Nephron (organoid): ENCODE measurements around the gene SH2B2.
A peak's percentile ranks its signal among the peaks of the same experiment; 100 is the strongest.

Experiments
- H3K27ac Mint-ChIP-seq, 3 experiments: 2 replicates each; pipeline ENCODE4 v1.8.0; 2020; ENCODE audit warnings: mixed read lengths in 3 of 3, mild to moderate bottlenecking in 2 of 3, moderate library complexity in 1 of 3
- H3K27me3 Mint-ChIP-seq: 2 replicates; pipeline ENCODE4 v1.8.0; 2021; ENCODE audit warnings: low read depth, mild to moderate bottlenecking, moderate library complexity, mixed read lengths
- H3K36me3 Mint-ChIP-seq: 2 replicates; pipeline ENCODE4 v1.8.0; 2020; ENCODE audit warnings: low read depth, mixed read lengths
- H3K4me1 Mint-ChIP-seq: 2 replicates; pipeline ENCODE4 v1.8.0; 2020; ENCODE audit warnings: mixed read lengths
- H3K4me3 Mint-ChIP-seq, 3 experiments: 2 replicates each; pipeline ENCODE4 v1.8.0; 2020; ENCODE audit warnings: mild to moderate bottlenecking in 3 of 3, mixed read lengths in 3 of 3, moderate library complexity in 2 of 3
- H3K9me3 Mint-ChIP-seq: 2 replicates; pipeline ENCODE4 v1.8.0; 2020; ENCODE audit warnings: mixed read lengths
- TF ChIP-seq, protein P1 (sequence below), 3 experiments: fragments of 200-600 bp; sonication (generic); IDR thresholded peaks; one replicate each; pipeline ENCODE4 v1.5.0; 2021; ENCODE audit warnings: antibody characterized with exemption in 3 of 3; ENCODE audit not compliant: unreplicated experiment in 3 of 3

SH2B2 gene

DNA sequence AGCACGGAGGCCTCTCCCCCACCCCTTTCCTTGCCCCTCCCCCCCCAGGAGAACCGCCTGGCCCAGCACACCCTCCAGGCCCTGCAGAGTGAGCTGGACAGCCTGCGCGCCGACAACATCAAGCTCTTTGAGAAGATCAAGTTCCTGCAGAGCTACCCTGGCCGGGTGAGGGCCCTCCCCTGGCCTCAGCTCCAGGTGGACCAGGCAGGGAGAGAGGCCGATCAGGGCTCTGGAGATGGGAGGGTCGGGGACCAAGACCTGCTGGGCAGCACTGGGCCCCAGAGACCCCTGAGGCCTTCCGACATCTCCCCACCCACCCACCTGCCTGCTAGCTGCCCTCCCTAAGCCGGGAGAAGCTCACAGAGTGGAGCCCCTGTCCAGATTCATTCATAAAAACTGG, 8.8 kb upstream of the SH2B2 start:
- Mint-ChIP-seq H3K4me3 (no peak overlapping the region), H3K36me3 (no peaks in the 10 kb centered on the region), H3K9me3 (no peaks in the 10 kb centered on the region), H3K4me1 (no peaks in the 10 kb centered on the region), H3K27ac (no peak overlapping the region), H3K27me3 (no peaks in the 10 kb centered on the region)
- TF ChIP-seq, protein P1, sequence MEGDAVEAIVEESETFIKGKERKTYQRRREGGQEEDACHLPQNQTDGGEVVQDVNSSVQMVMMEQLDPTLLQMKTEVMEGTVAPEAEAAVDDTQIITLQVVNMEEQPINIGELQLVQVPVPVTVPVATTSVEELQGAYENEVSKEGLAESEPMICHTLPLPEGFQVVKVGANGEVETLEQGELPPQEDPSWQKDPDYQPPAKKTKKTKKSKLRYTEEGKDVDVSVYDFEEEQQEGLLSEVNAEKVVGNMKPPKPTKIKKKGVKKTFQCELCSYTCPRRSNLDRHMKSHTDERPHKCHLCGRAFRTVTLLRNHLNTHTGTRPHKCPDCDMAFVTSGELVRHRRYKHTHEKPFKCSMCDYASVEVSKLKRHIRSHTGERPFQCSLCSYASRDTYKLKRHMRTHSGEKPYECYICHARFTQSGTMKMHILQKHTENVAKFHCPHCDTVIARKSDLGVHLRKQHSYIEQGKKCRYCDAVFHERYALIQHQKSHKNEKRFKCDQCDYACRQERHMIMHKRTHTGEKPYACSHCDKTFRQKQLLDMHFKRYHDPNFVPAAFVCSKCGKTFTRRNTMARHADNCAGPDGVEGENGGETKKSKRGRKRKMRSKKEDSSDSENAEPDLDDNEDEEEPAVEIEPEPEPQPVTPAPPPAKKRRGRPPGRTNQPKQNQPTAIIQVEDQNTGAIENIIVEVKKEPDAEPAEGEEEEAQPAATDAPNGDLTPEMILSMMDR (IDR thresholded peaks at IDR 0.05; ENCODE audit: unreplicated experiment in 3 of 3) = no peak

- TF ChIP-seq, protein P1 (IDR thresholded peaks at IDR 0.05; ENCODE audit: unreplicated experiment in 3 of 3) = peak; percentile 84 to 92 (median 85)
- H3K36me3 Mint-ChIP-seq = no peaks in the 10 kb centered on the region
- H3K9me3 Mint-ChIP-seq = no peaks in the 10 kb centered on the region
- H3K4me3 Mint-ChIP-seq = no peak overlapping the region
- no peaks in the 10 kb centered on the region for H3K27me3 Mint-ChIP-seq
- H3K27ac Mint-ChIP-seq = no peak overlapping the region
- peaks cover 7% of the 10 kb centered on the region for H3K4me1 Mint-ChIP-seq
Observed at GRCh38 chr7:102279537-102280400, 6.9 kb upstream of the SH2B2 start.

DNA sequence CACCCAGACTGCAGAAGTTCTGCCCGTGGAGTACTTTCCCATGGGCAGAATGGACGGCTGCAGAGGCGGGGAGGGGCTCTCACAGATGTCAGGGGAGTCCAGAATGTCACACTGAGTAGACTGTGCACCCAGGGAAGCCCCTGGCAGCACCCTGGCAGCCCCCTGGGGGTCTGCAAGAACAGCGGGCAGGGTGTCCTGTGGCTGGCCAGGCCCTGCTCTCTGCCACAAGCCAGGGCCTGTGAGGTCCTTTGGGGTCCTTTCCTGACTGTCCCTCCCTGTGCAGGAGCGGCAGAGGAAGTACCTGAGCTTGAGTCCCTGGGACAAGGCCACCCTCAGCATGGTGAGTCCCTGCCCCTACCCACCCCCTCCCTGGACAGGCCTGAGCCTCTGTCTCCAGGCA, 6.1 kb upstream of the SH2B2 start:
- H3K4me3 Mint-ChIP-seq = no peak overlapping the region
- no peak overlapping the region for H3K27ac Mint-ChIP-seq
- peaks cover 14% of the 10 kb centered on the region for H3K4me1 Mint-ChIP-seq
- no peaks in the 10 kb centered on the region for H3K9me3 Mint-ChIP-seq
- H3K27me3 Mint-ChIP-seq = no peaks in the 10 kb centered on the region
- TF ChIP-seq, protein P1 (IDR thresholded peaks at IDR 0.05; ENCODE audit: unreplicated experiment in 3 of 3) = no peak
- no peaks in the 10 kb centered on the region for H3K36me3 Mint-ChIP-seq

GRCh38 chr7:102281785-102282184, 4.9 kb upstream of the SH2B2 start:
- TF ChIP-seq, protein P1 (IDR thresholded peaks at IDR 0.05; ENCODE audit: unreplicated experiment in 3 of 3) = no peak
- Mint-ChIP-seq H3K27me3 (no peaks in the 10 kb centered on the region), H3K36me3 (no peaks in the 10 kb centered on the region), H3K4me3 (peak overlapping the region in 1 of 3 experiments; percentile 45), H3K27ac (no peak overlapping the region), H3K4me1 (peaks cover 15% of the 10 kb centered on the region), H3K9me3 (no peaks in the 10 kb centered on the region)

- no peaks in the 10 kb centered on the region for H3K27me3 Mint-ChIP-seq
- H3K4me3 Mint-ChIP-seq = peak overlapping the region in 1 of 3 experiments; percentile 74
- H3K36me3 Mint-ChIP-seq = no peaks in the 10 kb centered on the region
- H3K9me3 Mint-ChIP-seq = no peaks in the 10 kb centered on the region
- peaks cover 15% of the 10 kb centered on the region for H3K4me1 Mint-ChIP-seq
- H3K27ac Mint-ChIP-seq = no peak overlapping the region
- TF ChIP-seq, protein P1 (IDR thresholded peaks at IDR 0.05; ENCODE audit: unreplicated experiment in 3 of 3) = no peak
Observed at GRCh38 chr7:102282465-102283362, 4.0 kb upstream of the SH2B2 start.
